ENCODE results near the gene DHFR. TPM values are rescaled to one million over a fixed set of nuclear protein-coding genes. Genes with fewer than 3 reads are reported as not detected.

DHFR gene
- total and polyA plus RNA-seq, 7 donors: 4.4 to 26.3 (median 11.0) TPM

DNA sequence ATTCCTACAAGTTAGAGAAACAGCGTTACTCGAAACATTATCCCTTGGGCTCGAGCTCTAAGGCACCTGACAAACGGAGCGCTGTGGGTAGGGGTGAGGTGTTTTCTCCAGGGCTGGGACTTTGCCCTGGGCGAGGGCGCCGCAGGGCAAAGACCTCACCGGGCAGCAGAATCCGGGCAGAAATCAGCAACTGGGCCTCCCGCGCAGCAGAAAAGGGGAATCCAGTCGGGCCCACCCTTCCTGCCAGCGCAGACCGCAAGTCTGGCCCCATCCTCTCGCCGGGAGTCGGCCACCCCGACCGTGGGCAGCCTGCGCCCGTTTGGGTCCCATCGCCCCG is 761 bp downstream of the DHFR start:
- Histone ChIP-seq H3K4me3 (peak overlapping the region; percentile 96), H3K27me3 (ENCODE audit: insufficient read depth in 3 of 3, low read length in 2 of 3) (no peaks in the 10 kb centered on the region), H3K4me1 (peaks cover 11% of the 10 kb centered on the region), H3K36me3 (ENCODE audit: insufficient read depth in 1 of 2, low read depth in 1 of 2) (peaks cover 0 to 33% of the 10 kb centered on the region in 2 donors), H3K27ac (no peak overlapping the region), H3K9me3 (no peaks in the 10 kb centered on the region)
- DNase-seq (peak in 1 of 2 donors; percentile 53), ATAC-seq (no peak)
- intact Hi-C loops (cut with DNase I): no loop called here
- TF ChIP-seq, protein P1, sequence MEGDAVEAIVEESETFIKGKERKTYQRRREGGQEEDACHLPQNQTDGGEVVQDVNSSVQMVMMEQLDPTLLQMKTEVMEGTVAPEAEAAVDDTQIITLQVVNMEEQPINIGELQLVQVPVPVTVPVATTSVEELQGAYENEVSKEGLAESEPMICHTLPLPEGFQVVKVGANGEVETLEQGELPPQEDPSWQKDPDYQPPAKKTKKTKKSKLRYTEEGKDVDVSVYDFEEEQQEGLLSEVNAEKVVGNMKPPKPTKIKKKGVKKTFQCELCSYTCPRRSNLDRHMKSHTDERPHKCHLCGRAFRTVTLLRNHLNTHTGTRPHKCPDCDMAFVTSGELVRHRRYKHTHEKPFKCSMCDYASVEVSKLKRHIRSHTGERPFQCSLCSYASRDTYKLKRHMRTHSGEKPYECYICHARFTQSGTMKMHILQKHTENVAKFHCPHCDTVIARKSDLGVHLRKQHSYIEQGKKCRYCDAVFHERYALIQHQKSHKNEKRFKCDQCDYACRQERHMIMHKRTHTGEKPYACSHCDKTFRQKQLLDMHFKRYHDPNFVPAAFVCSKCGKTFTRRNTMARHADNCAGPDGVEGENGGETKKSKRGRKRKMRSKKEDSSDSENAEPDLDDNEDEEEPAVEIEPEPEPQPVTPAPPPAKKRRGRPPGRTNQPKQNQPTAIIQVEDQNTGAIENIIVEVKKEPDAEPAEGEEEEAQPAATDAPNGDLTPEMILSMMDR (IDR thresholded peaks at IDR 0.05): no peak
- WGBS, 3 donors: 0 to 1% (median 1%) methylated on average over 17 to 24 of the region's 24 CpGs

DNA sequence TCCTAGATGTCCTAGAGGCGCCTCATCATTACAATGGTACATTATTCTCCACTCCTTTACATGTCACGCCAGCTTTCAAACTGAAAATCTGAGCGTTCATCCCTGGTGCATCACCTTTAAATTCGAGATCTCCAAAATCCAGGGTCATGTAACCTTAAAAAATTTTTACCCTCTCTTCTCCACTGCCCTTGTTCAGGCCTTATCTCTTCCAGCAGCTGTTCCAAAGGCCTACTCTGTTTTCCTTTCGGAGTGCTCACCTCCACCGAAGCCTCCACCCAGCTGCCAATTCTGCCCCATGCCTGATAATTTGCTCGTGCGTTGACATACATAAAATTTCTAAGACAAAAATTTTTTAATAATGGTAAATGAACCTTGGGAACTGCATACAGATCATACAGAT is 1.3 kb downstream of the DHFR start:
- H3K36me3 ChIP-seq (ENCODE audit: insufficient read depth in 1 of 2, low read depth in 1 of 2): peaks cover 0 to 33% of the 10 kb centered on the region in 2 donors
- no peaks in the 10 kb centered on the region for H3K9me3 ChIP-seq
- peak overlapping the region; percentile 96 for H3K4me3 ChIP-seq
- DNase-seq: no peak
- 35 to 41% (median 41%) methylated on average over 8 of the region's 8 CpGs for WGBS, 3 donors
- intact Hi-C loops (cut with DNase I): no loop called here
- H3K27me3 ChIP-seq (ENCODE audit: insufficient read depth in 3 of 3, low read length in 2 of 3): no peaks in the 10 kb centered on the region
- H3K27ac ChIP-seq: no peak overlapping the region
- TF ChIP-seq, protein P1 (IDR thresholded peaks at IDR 0.05): no peak
- peaks cover 11% of the 10 kb centered on the region for H3K4me1 ChIP-seq
- ATAC-seq: no peak

DNA sequence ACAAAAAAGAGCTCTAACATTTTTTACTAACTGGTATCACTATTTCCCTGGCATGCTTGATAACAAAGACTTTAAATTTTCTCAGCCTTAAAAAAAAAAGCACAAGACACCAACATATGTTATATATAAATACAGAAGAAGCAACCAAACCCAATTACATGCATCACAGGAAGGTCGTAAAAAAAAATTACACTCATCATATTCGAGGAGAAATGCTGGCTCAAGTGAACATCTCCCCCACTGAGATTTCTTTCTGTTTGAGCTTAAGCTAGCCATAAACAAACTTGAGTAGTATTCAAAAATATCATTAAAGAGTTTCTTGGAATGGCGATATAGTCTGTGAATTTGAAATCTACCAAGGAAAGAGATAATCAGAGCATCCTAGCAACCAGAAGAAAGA is 7.9 kb downstream of the DHFR start:
- Histone ChIP-seq H3K9me3 (no peaks in the 10 kb centered on the region), H3K4me3 (no peak overlapping the region), H3K27ac (no peak overlapping the region), H3K4me1 (no peaks in the 10 kb centered on the region), H3K36me3 (ENCODE audit: insufficient read depth in 1 of 2, low read depth in 1 of 2) (peaks cover 0 to 62% of the 10 kb centered on the region in 2 donors), H3K27me3 (ENCODE audit: insufficient read depth in 3 of 3, low read length in 2 of 3) (no peaks in the 10 kb centered on the region)
- TF ChIP-seq, protein P1 (IDR thresholded peaks at IDR 0.05): no peak
- ATAC-seq (no peak), DNase-seq (no peak)
- 79 to 82% (median 79%) methylated on average over 3 of the region's 3 CpGs for WGBS, 3 donors
- intact Hi-C loops (cut with DNase I): no loop called here

DNA sequence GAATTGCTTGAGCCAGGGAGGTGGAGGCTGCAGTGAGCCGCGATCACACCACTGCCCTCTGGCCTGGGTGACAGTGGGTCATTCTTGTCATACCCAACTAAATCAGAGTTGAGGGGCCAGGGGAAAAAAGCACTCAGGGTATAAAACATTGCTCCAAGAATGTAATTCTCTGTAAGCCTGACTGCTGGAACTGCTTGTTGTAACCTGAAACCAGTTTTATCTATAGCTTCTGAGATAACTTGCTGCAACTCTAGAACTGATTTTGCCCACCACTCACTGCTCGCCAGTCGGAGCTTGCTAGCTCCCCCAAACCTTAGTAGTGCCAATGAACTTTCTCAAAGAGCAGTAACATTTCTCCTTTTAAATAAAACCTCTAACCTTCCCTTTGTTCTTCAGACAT is 9.9 kb downstream of the DHFR start:
- no peaks in the 10 kb centered on the region for H3K27me3 ChIP-seq (ENCODE audit: insufficient read depth in 3 of 3, low read length in 2 of 3)
- ATAC-seq (no peak), DNase-seq (no peak)
- H3K4me1 ChIP-seq: no peaks in the 10 kb centered on the region
- intact Hi-C loops (cut with DNase I): no loop called here
- no peak overlapping the region for H3K27ac ChIP-seq
- no peak overlapping the region for H3K4me3 ChIP-seq
- TF ChIP-seq, protein P1 (IDR thresholded peaks at IDR 0.05): no peak
- WGBS, 3 donors: 79 to 89% (median 84%) methylated on average over 4 of the region's 4 CpGs
- H3K36me3 ChIP-seq (ENCODE audit: insufficient read depth in 1 of 2, low read depth in 1 of 2): peaks cover 0 to 80% of the 10 kb centered on the region in 2 donors
- no peaks in the 10 kb centered on the region for H3K9me3 ChIP-seq

DNA sequence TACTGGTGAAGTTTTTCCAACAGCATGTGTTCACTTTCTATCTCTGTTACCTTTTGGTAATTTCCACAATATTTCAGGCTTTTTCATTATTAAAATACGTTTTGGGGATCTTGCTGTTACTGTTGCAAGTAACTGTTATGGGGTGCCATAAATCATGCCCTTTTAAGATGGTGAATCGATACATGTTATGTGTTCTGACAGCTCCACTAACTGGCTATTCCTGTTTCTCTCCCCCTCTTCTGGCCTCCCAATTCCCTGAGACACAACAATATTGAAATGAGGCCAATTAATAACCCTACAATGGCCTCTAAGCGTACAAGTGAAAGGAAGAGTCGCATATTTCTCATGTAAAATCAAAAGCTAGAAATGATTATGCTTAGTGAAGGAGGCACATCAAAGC is 13.4 kb downstream of the DHFR start:
- DNase-seq (no peak), ATAC-seq (no peak)
- TF ChIP-seq, protein P1 (IDR thresholded peaks at IDR 0.05): no peak
- Histone ChIP-seq H3K27me3 (ENCODE audit: insufficient read depth in 3 of 3, low read length in 2 of 3) (no peaks in the 10 kb centered on the region), H3K4me1 (no peaks in the 10 kb centered on the region), H3K4me3 (no peak overlapping the region), H3K36me3 (ENCODE audit: insufficient read depth in 1 of 2, low read depth in 1 of 2) (peaks cover 0 to 72% of the 10 kb centered on the region in 2 donors), H3K27ac (no peak overlapping the region), H3K9me3 (no peaks in the 10 kb centered on the region)
- 88 to 92% (median 89%) methylated on average over 4 of the region's 4 CpGs for whole genome bisulfite sequencing, 3 donors
- intact Hi-C loops (cut with DNase I): no loop called here
